ENCODE measurements around the gene BRSK1.

Gene BRSK1

DNA sequence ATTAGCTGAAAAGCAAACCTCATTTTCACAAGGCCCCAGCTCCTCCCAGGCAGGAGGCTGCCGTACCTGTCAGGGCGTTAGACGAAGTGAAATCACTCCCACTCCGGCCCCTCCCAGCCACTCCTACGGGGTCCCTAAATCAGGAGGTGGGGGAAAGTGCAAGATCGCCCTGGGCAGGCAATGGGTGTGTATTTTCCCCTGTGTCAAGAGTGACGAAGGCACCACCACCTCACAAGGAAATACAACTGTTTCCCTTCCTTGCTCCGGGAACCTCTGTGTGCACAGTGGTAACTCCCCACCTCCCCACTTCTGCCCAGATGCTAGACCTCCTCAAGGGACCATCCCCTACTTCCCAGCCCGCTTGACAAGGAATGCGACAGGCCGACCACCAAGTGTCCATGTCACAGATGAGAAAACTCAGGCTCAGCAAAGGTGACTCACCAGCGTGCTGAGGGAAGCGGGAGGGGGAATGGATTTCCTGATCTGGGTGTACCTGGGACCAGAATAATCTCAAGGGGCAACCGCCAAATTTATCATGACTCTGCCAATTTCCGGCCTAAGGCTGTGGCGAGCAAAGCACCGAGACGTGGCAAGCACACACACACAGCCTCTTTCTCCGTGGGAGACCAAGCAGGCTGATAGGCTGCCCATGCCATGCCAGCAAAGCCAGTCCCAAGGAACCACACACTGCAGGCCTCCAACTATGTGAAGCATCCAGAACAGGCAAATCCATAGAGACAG is 32.3 kb upstream of the BRSK1 start:
- DNase-seq = no peak
- H3K9me3 ChIP-seq = no peaks in the 10 kb centered on the region
- peaks cover 10% of the 10 kb centered on the region; the same call in 1 of the 2 replicates for H3K4me1 ChIP-seq
- peaks cover 10% of the 10 kb centered on the region for H3K36me3 ChIP-seq
- H3K4me3 ChIP-seq (ENCODE audit: low read depth, low read length) = no peak overlapping the region
- H3K27me3 ChIP-seq = no peaks in the 10 kb centered on the region
- TF ChIP-seq, protein P1, sequence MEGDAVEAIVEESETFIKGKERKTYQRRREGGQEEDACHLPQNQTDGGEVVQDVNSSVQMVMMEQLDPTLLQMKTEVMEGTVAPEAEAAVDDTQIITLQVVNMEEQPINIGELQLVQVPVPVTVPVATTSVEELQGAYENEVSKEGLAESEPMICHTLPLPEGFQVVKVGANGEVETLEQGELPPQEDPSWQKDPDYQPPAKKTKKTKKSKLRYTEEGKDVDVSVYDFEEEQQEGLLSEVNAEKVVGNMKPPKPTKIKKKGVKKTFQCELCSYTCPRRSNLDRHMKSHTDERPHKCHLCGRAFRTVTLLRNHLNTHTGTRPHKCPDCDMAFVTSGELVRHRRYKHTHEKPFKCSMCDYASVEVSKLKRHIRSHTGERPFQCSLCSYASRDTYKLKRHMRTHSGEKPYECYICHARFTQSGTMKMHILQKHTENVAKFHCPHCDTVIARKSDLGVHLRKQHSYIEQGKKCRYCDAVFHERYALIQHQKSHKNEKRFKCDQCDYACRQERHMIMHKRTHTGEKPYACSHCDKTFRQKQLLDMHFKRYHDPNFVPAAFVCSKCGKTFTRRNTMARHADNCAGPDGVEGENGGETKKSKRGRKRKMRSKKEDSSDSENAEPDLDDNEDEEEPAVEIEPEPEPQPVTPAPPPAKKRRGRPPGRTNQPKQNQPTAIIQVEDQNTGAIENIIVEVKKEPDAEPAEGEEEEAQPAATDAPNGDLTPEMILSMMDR (IDR thresholded peaks at IDR 0.05; ENCODE audit: low read depth, low read length) = no peak

DNA sequence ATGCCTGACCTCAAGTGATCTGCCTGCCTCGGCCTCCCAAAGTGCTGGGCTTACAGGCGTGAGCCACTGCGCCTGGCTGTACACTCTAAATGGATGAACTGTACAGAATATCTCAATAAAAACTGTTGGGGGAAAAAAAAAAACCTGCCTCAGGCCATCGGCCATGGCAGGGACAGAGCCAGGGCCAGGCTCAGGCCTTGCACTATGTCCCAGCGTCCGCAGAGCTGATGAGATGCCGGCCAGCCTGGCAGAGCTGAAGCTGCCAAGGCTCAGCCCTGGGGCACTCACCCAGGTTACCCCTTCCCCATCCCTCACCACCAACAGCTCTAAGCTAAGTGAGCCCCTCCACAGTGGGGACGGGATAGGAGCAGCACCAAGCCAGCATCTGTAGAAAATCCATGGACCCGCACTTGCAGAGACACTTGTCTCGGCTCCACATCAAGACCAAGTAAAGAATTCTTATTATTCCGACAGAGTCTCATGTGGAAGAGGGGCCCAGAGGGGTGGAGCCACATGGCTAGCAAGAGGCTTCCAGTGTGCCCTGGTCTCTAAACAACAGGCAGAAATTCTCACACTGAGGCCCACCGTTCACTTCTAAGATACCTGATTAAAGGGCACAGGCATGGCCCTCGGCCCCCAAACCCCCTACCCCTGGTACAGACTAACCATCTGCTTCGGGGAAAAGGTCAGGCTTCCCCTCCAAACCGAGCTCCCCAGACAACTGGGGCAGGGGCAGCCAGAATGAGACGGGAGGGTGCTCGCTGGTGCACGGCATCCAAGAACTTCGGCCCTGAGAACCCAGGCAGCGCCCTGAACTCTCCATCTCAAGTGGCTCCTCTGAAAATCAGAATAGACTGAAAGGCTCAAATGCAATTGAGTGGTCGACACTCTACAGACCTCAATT is 30.8 kb upstream of the BRSK1 start:
- Histone ChIP-seq H3K4me1 (peaks cover 10% of the 10 kb centered on the region; the same call in 1 of the 2 replicates), H3K36me3 (peaks cover 6% of the 10 kb centered on the region), H3K4me3 (ENCODE audit: low read depth, low read length) (no peak overlapping the region), H3K9me3 (no peaks in the 10 kb centered on the region), H3K27me3 (no peaks in the 10 kb centered on the region)
- DNase-seq = no peak
- TF ChIP-seq, protein P1 (IDR thresholded peaks at IDR 0.05; ENCODE audit: low read depth, low read length) = no peak

GRCh38 chr19:55253842-55254624 is 29.8 kb upstream of the BRSK1 start:
- Histone ChIP-seq H3K4me3 (ENCODE audit: low read depth, low read length) (no peak overlapping the region), H3K36me3 (peaks cover 5% of the 10 kb centered on the region), H3K27me3 (no peaks in the 10 kb centered on the region), H3K9me3 (no peaks in the 10 kb centered on the region), H3K4me1 (peaks cover 5% of the 10 kb centered on the region; the same call in 1 of the 2 replicates)
- TF ChIP-seq, protein P1 (IDR thresholded peaks at IDR 0.05; ENCODE audit: low read depth, low read length) = no peak
- no peak for DNase-seq

DNA sequence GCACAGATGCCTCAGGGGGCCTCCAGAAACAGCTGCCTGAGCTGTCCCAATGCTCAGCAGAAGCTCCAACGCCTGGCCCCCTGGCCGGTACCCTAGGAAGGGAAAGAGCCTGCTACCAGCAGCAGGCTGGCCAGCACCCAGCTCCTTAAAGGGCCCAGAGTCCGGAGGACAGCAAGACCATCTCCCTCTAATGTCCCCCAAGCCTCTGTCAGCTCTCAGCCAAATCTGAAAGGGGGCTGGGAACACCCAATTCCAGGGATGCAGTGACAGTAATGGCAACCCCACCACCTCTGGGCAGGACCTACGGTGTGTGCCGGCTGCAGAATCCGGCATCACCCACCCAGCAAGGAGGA is 29.2 kb upstream of the BRSK1 start:
- Histone ChIP-seq H3K36me3 (peaks cover 2% of the 10 kb centered on the region), H3K27me3 (no peaks in the 10 kb centered on the region), H3K4me1 (peaks cover 4% of the 10 kb centered on the region; the same call in 1 of the 2 replicates), H3K9me3 (no peaks in the 10 kb centered on the region), H3K4me3 (ENCODE audit: low read depth, low read length) (no peak overlapping the region)
- TF ChIP-seq, protein P1 (IDR thresholded peaks at IDR 0.05; ENCODE audit: low read depth, low read length) = no peak
- DNase-seq = no peak

DNA sequence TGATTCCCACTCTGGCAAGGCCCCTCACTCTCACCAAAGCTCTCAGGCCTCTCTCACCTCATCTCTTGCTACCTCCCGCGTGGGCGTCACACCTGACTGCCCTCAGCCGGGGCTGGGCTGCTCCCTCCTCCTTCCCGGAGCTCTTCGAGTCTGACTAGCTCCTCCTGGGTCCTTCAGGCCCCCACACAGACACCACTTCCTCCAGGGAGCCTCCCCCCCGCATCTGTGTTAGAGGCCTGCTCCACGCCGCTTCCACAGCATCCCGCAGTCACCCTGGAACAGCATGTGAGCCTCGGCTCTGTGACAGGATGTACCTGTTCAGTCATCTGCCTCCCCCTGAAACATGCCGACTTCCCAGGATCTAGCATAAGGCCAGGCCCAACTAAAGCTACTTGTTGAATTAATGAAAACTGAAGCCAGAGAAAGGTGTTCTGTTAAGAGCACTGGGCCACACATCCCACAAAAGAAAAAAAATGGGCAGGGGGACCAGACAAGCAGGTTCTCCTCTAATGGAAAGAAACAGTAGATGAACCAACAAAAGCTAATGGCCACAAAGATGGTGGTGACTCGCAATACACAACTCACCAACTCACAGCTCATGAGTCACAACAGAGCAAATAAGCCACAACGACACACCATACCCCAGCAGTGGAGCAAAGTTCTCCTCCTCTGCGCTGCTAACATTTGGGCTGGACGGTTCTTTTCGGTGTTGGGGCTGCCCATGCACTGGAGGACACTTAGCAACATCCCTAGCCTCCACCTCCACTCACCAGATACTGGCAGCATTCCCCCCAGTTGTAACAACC is 28.0 kb upstream of the BRSK1 start:
- H3K4me1 ChIP-seq = peaks cover 4% of the 10 kb centered on the region; the same call in 1 of the 2 replicates
- no peaks in the 10 kb centered on the region for H3K9me3 ChIP-seq
- no peak for DNase-seq
- H3K36me3 ChIP-seq = peaks cover 2% of the 10 kb centered on the region; the same call in 1 of the 2 replicates
- peak overlapping the region; percentile 93 for H3K4me3 ChIP-seq (ENCODE audit: low read depth, low read length)
- no peaks in the 10 kb centered on the region for H3K27me3 ChIP-seq
- TF ChIP-seq, protein P1 (IDR thresholded peaks at IDR 0.05; ENCODE audit: low read depth, low read length) = no peak

Measured in BE2C (cell line).